Smooth muscle cell of the brain vasculature (primary cell): ENCODE data around the gene CABCOCO1.
A peak's percentile ranks its signal among the peaks of the same experiment; 100 is the strongest.
"Not testable (repeated sequence)": the region's sequence is repeated elsewhere in the genome, so short reads cannot be mapped to it uniquely, and the experiment has no call there.

Experiments used
- DNase-seq: peaks from one replicate; pipeline ENCODE4 v3.0.0-alpha.2; 2012; ENCODE audit warnings: low read depth, low spot score

Gene CABCOCO1

DNA sequence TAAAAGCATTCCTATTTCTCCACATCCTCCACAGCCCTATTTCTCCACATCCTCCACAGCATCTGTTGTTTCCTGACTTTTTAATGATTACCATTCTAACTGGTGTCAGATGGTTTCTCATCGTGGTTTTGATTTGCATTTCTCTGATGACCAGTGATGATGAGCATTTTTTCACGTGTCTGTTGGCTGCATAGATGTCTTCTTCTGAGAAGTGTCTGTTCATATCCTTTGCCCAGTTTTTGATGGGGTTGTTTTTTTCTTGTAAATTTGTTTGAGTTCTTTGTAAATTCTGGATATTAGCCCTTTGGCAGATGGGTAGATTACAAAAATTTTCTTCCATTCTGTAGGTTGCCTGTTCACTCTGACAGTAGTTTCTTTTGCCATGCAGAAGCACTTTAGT lies 49.4 kb downstream of the CABCOCO1 start:
- DNase-seq: not testable (repeated sequence)

DNA sequence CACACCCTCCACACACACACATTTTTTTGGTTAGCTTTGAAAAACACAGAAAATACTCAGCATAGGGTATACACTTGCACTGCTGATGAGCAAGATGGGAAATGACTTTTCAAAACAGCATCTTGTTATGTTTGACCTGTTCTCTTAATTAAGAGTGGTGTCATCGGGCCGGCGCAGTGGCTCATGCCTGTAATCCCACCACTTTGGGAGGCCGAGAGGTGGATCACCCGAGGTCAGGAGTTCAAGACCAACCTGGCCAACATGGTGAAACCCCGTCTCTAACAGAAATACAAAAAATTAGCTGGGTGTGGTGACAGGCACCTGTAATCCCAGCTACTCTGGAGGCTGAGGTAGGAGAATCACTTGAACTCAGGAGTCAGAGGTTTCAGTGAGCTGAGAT lies 56.7 kb downstream of the CABCOCO1 start:
- DNase-seq: not testable (repeated sequence)

- no peak for DNase-seq
These were observed 57.2 kb downstream of the CABCOCO1 start for GRCh38 chr10:61719906-61720305.

DNA sequence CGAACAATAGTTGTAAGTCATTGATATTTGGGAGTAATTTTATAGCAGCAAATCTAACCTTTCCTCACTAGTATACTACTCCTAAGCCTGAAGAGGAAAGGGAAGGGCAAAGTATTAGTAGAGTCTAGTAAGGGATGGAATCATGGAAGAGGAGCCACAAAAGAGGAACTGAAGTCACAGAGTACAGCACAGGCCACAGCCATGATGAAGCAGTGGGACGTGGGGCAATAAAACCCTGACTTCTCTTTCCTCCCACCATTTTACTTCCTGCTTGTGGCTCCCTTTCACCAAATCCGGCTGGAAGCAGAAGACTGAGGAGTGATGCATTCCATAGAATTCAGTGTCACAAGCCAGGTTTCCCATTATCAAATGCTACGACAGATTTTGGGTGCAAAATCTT lies 58.7 kb downstream of the CABCOCO1 start:
- DNase-seq: no peak

DNA sequence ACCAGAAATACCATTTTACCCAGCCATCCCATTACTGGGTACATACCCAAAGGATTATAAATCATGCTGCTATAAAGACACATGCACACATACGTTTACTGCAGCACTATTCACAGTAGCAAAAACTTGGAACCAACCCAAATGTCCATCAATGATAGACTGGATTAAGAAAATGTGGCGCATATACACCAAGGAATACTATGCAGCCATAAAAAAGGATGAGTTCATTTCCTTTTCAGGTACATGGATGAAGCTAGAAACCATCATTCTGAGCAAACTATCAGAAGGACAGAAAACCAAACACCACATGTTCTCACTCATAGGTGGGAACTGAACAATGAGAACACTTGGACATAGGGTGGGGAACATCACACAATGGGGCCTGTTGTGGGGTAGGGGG lies 62.5 kb downstream of the CABCOCO1 start:
- DNase-seq: not testable (repeated sequence)

DNA sequence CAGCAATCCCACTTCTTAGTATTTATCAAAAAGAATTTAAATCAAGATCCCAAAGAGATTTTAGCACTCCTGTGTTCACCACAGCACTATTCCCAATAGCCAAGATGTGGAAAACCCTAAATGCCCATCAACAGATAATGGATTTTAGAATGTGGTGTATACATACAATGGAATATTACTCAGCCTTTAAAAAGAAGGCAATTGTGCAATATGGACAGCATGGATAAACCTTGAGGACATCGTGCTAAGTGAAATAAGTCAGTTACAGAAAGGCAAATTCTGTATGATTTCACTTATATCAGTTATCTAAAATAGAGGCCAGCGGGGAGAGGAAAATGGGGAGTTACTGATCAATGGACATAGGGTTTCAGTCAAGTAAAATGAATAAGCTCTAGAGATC lies 66.9 kb downstream of the CABCOCO1 start:
- no peak for DNase-seq

DNA sequence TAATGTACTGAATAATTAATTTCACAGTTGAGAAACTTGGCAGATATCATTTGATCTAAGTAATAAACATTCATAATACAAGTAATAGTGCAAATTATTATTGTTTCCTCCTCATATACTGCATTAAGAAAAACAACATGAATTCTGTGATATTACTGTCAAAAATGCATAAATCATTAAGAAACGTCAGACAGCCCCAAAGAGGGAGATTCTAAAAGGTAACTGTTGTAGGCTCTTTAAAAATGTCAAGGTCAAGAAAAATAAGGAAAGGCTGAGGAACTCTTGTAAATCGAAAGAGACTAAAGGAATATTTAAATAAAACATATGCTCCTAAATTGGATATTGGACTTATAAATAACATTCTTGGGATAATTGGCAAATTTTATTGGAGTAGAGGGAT lies 67.9 kb downstream of the CABCOCO1 start:
- no peak for DNase-seq

- no peak for DNase-seq
These were observed 68.9 kb downstream of the CABCOCO1 start for GRCh38 chr10:61731638-61732037.

DNA sequence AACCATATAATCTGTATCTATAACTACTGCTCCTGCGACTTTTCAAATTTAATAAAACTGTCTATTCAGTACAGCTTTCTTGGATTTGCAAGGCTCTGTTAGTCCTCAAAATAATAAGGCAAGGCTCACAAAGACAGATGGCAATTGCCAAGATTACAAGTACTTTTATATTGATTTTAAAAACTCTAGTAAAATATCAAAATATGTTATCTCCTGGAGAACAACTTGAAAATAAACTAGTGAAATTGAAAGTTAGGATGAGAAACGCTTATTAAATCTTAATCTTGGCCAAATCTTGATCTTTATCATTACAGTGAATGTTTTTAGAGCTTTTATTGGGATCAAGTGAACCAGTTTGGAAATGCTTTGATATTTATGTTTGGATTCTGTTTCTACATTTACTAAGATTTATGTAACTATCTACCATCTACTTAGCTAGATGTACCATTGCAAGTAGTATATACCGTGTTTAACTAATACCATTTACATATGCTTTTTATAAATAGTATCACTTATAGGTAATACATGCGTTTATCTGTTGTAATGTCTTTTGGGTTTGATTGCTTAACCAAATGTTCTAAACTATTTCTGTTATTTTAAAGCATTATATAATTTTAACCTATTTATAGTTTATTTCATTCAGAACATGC lies 70.0 kb downstream of the CABCOCO1 start:
- no peak for DNase-seq

DNA sequence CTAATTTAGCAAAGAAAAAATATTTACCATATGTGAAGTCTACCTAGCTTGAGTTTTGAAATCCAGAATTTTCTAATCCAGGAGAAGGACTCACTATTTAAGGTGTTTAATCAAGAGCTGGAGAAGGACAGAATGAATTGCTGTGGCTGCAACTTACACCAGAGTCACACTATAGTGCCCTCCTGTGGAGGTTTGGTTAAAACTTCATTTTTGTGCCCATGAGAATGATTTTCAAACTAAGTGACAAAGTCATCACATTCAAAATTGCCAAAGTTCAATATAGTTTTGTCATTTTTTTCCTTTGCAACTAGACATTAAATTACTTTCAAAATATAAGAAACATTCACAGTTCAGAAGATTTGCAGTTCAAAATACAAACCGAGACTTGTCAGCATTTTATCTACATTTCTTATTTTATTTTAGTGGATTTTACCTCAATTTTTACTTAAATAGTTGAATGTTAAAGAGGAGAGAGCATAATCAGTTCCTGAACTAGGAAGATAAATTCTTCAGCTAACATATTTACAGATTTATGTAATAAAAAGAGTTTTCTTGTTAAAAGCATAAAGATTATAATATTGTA lies 70.7 kb downstream of the CABCOCO1 start:
- DNase-seq: peak; percentile 35

DNA sequence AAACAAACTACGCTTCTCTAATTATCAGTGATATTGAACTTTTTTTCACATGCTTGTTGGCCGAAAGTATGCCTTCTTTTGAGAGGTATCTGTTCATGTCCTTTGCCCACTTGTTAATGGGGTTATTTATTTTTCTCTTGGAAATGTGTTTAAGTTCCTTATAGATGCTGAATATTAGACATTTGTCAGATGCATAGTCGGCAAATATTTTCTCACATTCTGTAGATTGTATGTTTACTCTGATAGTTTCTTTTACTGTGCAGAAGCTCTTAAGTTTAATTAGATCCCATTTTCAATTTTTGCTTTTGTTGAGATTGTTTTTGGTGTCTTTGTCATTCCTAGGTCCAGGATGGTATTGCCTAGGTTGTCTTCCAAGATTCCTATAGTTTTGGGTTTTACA lies 73.2 kb downstream of the CABCOCO1 start:
- no peak for DNase-seq

DNA sequence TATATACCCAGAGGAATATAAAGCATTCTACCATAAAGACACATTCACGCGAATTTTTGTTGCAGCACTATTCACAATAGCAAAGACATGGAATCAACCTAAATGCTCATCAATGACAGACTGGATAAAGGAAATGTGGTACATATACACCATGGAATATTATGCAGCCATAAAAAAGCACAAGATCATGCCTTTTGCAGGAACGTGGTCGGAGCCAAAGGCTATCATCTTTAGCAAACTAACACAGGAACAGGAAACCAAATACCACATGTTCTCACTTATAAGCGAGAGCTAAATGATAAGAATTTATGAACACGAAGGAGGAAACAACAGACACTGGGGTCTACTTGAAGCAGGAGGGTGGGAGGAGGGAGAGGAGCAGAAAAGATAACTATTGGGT lies 74.7 kb downstream of the CABCOCO1 start:
- not testable (repeated sequence) for DNase-seq

GRCh38 chr10:61742812-61743211 lies 80.1 kb downstream of the CABCOCO1 start:
- DNase-seq: no peak

DNA sequence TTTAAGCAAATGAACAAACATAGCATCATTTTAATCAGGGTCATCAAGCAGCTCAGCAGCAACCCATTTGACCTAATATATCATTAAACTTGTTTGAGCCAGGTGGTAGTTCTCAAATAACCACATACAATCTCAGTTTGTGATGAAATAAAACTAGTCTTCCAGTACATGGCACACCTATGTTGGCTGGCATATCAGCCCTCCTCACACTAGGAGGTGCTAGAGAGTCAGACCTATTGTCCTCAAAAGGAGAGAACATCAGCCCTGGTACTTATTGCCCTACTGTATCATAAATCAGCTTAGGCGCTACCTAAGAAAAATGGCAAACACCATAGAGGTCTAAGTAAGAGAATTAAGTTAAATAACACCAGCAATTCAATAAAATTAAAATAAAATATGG lies 81.7 kb downstream of the CABCOCO1 start:
- no peak for DNase-seq

DNA sequence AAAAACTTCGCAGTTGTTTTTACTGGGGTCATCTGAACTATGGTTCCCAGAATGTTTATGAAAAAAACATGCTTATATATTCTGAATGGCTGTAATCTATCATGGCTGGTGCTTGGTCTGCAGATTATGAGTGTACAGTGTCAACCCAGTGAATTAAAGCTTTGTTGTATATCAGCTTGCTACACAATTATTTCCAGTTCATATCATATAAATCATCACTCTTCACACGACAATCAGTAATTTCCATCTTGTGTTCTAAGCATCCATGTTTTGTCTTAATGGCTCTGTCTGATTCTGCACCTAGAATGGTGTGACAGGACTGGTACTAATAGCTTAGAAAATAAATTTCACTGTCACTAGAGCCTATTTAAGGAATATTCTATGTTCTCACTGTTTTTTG lies 83.6 kb downstream of the CABCOCO1 start:
- no peak for DNase-seq

DNA sequence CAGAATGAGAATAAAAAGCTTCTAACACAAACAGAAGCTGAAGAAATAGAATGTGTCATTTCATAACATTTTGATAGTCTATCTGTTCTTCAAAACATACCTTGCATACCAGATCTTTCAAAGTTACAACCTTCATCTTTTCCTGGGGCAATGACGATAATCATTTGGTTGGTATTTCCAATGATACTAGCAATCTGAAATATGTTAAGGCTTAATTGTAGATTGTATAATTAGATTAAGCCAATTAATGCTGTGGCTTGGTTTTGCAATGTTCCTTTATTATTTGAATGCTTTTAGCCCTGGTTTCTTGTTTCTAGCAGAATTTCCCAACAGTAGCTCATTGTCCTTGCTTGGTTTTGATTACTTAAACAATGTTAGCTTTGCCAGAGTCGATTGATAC lies 84.6 kb downstream of the CABCOCO1 start:
- no peak for DNase-seq

DNA sequence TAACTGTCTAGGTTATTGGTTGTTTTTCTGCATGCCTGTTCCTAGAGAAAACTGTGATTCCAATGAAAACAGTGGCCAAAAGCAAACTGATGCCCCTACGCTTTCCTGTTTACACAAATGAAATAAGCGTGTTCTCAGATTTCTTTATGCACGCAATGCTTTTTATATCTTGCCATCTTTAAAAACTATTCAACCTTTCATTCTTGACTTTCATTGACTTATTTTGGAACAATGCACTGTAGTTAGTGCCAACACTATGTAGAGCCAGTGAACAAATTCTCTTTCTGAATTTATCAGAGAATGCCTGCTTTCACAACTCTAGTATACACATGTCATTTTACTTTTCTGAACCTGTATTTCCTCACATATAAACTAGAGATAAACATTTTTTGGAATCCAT lies 86.6 kb downstream of the CABCOCO1 start:
- no peak for DNase-seq

GRCh38 chr10:61750943-61751471 lies 88.3 kb downstream of the CABCOCO1 start:
- DNase-seq: no peak

DNA sequence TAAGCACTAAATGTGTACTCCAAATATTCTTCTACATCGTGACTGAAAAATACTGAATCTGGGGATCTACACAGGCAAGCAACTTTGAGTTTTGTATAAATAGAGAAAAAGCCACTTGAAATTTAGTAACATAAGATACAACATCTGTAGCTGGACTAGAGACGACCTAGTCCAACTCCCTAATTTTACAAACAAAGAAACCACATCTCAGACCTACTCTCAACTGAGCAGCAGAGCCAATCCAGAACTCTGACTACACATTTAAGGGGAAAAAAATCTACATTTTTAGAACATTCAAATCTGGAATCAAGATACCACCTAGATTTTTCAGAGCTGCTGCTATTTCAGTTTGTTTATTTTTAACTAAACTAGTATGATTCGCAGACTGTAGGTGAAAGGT lies 88.9 kb downstream of the CABCOCO1 start:
- no peak for DNase-seq

- DNase-seq: no peak
These were observed 89.6 kb downstream of the CABCOCO1 start for GRCh38 chr10:61752111-61753011.

- no peak for DNase-seq
These were observed 90.7 kb downstream of the CABCOCO1 start for GRCh38 chr10:61753453-61753852.
